GM13976 (cell line): ENCODE results near the gene DDX51.

Experiments used
- DNase-seq: peaks from one replicate; pipeline ENCODE4 v3.0.0; 2012; ENCODE audit warnings: low spot score
- in situ Hi-C: fragments of 300-500 bp; cut with MboI; formaldehyde crosslinking; loops from one replicate; pipeline ENCODE4 v1.12.0; 2022; ENCODE audit warnings: low sequenced_read_pairs, mixed read lengths, inconsistent platforms; ENCODE audit not compliant: unreplicated experiment
- TF ChIP-seq, protein P1 (sequence below): IDR thresholded peaks from 2 replicates; pipeline ENCODE4 v1.5.1; 2012; ENCODE audit warnings: borderline replicate concordance, mild to moderate bottlenecking; ENCODE audit not compliant: insufficient read depth; ENCODE audit errors: extremely low read depth, missing control alignments, control extremely low read depth

The DDX51 gene

DNA sequence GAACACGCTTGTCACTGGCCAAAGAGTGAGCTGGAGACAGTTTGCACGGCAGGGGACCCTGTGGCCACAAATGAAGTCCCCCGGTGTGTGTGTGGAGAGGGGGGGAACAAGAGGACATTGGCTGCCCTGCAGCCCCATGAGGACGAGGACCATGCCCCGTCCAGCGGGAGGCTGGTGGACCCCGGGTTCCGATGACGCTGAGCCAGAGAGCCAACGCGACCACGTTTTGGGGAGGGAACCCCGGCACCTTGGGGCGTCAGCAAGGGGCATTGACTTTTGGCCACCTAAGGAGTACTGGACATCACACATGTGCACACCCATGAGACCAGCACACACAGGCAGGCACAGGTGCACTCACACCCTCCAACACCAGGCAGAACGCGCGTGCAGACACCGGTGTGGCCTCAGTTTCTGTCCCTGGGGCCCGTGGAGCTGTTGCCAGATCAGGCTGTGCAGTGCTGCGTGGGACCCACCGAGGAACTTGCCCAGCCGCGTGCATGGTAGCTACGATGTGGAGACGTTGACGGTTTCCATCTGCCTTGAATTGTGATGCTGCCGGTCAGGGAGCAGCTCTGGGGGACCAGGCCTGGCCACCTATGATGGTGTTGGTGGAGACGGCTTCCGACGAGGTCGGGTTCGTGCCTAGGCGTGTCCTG is 26.6 kb upstream of the DDX51 start:
- TF ChIP-seq, protein P1, sequence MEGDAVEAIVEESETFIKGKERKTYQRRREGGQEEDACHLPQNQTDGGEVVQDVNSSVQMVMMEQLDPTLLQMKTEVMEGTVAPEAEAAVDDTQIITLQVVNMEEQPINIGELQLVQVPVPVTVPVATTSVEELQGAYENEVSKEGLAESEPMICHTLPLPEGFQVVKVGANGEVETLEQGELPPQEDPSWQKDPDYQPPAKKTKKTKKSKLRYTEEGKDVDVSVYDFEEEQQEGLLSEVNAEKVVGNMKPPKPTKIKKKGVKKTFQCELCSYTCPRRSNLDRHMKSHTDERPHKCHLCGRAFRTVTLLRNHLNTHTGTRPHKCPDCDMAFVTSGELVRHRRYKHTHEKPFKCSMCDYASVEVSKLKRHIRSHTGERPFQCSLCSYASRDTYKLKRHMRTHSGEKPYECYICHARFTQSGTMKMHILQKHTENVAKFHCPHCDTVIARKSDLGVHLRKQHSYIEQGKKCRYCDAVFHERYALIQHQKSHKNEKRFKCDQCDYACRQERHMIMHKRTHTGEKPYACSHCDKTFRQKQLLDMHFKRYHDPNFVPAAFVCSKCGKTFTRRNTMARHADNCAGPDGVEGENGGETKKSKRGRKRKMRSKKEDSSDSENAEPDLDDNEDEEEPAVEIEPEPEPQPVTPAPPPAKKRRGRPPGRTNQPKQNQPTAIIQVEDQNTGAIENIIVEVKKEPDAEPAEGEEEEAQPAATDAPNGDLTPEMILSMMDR: no peak
- DNase-seq: no peak
- in situ Hi-C loops: no loop called here

DNA sequence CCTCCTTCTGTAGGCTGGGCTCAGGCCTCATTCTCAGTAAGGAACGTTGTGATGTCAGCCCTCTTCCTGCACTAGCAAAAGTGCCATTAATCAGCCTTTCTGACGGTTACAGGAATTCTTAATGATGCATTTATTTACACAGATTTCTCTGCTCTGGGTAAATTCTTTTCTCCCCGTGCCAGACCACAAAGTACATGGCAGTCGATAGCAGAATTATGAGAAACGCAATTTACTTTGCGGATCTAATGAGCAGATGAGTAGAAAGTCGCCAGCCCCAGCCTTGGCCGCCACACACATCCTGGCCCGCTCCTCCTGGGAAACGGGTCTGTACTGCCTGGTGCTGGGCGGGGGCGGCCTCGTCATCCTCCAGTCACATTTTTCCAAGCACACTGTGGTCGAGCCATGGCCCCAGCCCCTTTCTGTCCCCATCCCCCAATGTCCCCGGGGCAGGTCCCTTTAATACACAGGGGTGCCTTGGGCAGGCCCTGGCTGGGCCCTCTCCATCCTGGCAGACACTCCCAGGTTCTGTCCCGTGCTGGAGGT is 26.0 kb upstream of the DDX51 start:
- in situ Hi-C loops: no loop called here
- TF ChIP-seq, protein P1: no peak
- no peak for DNase-seq

DNA sequence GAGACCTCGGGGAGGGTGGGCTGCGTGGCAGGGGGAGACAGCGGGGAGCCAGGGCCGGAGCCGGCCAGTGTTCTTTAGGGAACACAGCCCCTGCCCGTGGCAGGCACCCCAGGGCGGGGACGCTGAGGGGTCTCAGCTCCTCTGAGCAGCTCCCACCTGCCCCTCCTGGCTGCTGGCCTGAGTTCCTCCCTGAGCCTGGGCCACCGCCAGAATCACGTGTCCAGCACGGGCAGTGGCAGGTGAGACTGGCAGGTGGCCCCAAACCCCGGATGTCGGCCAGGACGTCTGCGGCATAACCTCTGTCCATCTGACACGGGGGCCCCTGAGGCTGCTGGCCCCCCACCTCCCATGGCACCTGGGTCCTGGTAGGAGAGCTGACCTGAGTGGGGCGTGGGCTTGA is 25.3 kb upstream of the DDX51 start:
- TF ChIP-seq, protein P1: no peak
- no peak for DNase-seq
- in situ Hi-C loops: no loop called here

DNA sequence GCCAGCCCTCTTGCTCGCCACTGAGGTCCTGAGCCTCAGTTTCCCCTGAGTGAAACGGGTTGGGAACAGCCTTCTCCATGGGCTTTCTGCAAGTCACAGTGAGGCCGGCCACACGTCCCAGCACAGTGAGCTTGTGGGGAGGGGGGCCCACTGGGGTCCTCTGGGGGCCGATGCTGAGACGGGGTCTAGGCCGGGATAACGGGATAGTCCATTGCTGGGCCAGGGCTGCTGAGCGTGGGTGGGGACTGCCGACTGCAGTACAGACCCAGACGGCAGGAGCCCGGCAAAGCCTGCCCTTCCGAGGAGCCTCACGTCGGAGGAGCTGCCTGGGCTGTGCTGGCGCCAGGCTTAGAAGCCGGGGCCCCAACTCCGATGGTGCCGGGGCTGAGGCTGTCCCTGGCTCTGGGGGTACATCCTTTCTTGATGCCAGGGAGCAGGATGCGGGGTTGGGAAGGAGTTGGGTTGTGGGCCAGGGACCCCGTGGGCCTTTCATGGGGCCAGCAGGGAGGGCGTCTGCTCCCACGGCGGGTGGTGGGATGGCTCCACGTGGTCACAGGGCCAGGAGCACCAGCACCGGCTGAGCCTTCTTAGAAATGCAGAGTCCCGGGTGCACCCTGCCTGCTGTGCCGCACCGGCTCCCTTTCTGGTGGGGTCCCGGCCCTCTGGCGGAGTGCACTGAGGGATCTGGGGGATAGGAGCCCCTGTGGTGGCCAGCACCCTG is 24.4 kb upstream of the DDX51 start:
- no peak for DNase-seq
- in situ Hi-C loops: no loop called here
- TF ChIP-seq, protein P1: no peak

DNA sequence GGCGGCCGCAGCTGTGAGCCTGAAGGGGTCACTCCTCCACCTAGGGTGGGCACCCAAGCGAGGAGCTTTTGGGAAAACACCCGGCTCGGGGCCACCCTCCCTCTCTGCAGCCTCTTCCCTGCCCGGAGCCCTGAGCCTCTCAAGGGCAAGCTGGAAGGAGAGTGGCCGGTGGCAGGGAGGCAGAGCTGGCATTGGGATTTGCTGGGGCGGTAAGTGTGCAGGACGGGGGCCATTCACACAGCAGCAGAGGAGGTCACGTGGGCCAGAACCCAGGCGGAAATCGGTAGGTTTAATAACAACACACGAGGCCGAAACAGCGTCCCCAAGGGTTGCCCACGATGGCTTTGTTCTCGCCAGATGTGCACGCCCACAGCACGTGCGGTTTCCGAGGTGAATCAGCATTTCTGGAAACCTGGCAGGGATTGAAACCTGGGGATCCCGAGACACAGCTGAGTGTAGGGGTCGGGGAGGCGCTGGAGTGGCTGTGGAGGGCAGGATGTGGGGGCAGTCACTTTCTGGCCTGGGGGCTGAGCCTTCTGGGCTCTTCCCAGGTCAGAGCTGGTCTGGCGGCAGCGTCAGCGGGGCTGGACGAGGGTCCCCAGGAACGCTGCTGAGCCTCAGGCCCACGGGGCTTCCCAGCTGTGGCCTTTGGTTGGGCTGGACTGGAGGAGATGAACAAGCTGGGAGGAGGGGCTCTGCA is 23.6 kb upstream of the DDX51 start:
- in situ Hi-C loops: no loop called here

More for the DNA sequence above, 23.6 kb upstream of the DDX51 start:
- no peak for DNase-seq
- TF ChIP-seq, protein P1: no peak
